Esophagus squamous epithelium (tissue), 4 donors: Measurements from ENCODE around the gene EPS8.

Source experiments
- POLR2A ChIP-seq, 4 donors: fragments of 450-650 bp; IDR thresholded peaks; one replicate each; pipeline ENCODE4 v1.6.1; 2017; ENCODE audit warnings: antibody characterized with exemption in 4 of 4, mild to moderate bottlenecking in 4 of 4, moderate library complexity in 3 of 4
- TF ChIP-seq, protein P1 (sequence below), 6 experiments: fragments of 450-650 bp in 4 of 6; fragments of 200-600 bp in 2 of 6; sonication (generic) in 2 of 6; IDR thresholded peaks; one replicate each; pipeline ENCODE4 v1.5.1; 2016 to 2019; ENCODE audit warnings: antibody characterized with exemption in 6 of 6, mild to moderate bottlenecking in 4 of 6, moderate library complexity in 4 of 6

GRCh38 chr12:15741082-15741481, 48.1 kb downstream of the EPS8 start:
- TF ChIP-seq, protein P1, sequence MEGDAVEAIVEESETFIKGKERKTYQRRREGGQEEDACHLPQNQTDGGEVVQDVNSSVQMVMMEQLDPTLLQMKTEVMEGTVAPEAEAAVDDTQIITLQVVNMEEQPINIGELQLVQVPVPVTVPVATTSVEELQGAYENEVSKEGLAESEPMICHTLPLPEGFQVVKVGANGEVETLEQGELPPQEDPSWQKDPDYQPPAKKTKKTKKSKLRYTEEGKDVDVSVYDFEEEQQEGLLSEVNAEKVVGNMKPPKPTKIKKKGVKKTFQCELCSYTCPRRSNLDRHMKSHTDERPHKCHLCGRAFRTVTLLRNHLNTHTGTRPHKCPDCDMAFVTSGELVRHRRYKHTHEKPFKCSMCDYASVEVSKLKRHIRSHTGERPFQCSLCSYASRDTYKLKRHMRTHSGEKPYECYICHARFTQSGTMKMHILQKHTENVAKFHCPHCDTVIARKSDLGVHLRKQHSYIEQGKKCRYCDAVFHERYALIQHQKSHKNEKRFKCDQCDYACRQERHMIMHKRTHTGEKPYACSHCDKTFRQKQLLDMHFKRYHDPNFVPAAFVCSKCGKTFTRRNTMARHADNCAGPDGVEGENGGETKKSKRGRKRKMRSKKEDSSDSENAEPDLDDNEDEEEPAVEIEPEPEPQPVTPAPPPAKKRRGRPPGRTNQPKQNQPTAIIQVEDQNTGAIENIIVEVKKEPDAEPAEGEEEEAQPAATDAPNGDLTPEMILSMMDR (IDR thresholded peaks at IDR 0.05): no peak
- no peak for TF ChIP-seq POLR2A (IDR thresholded peaks at IDR 0.05)
